IMR-90 (cell line): Measurements from ENCODE around the gene DDN.

ENCODE experiments used
- BHLHE40 ChIP-seq: fragments of 150-350 bp; IDR thresholded peaks from 2 replicates; pipeline ENCODE4 v1.6.1; 2016; ENCODE audit warnings: mild to moderate bottlenecking, low read depth, low read length
- CEBPB ChIP-seq: IDR thresholded peaks from 2 replicates; pipeline ENCODE4 v1.6.1; 2012; ENCODE audit warnings: low read depth, low read length, improper control_type of control experiment
- CHD1 ChIP-seq: IDR thresholded peaks from 2 replicates; pipeline ENCODE4 v1.6.1; 2012; ENCODE audit warnings: low read depth, low read length, improper control_type of control experiment
- CTCF ChIP-seq: conservative IDR thresholded peaks from 2 replicates; pipeline ENCODE4 v1.5.1; 2012; ENCODE audit warnings: mild to moderate bottlenecking, low read depth, low read length, improper control_type of control experiment
- MAFK ChIP-seq: IDR thresholded peaks from 2 replicates; pipeline ENCODE4 v1.6.1; 2012; ENCODE audit warnings: low read depth, low read length, improper control_type of control experiment
- MXI1 ChIP-seq: IDR thresholded peaks from 2 replicates; pipeline ENCODE4 v1.6.1; 2012; ENCODE audit warnings: low read depth, mild to moderate bottlenecking, low read length, moderate library complexity, borderline replicate concordance
- NFE2L2 ChIP-seq: fragments of 150-350 bp; IDR thresholded peaks from 2 replicates; pipeline ENCODE4 v1.6.1; 2016; ENCODE audit warnings: low read depth, mild to moderate bottlenecking, low read length
- POLR2A ChIP-seq: IDR thresholded peaks from 2 replicates; pipeline ENCODE4 v1.6.1; 2012; ENCODE audit warnings: mild to moderate bottlenecking, low read depth, low read length
- RFX5 ChIP-seq: IDR thresholded peaks from 2 replicates; pipeline ENCODE4 v1.8.0; 2012; ENCODE audit warnings: low read depth, mild to moderate bottlenecking, low read length, moderate library complexity
- SMC3 ChIP-seq: fragments of 150-350 bp; IDR thresholded peaks from 2 replicates; pipeline ENCODE4 v1.6.1; 2016; ENCODE audit warnings: low read depth, mild to moderate bottlenecking, antibody characterized with exemption, low read length, moderate library complexity
- USF2 ChIP-seq: fragments of 150-350 bp; IDR thresholded peaks from 2 replicates; pipeline ENCODE4 v1.6.1; 2017; ENCODE audit warnings: mild to moderate bottlenecking, antibody characterized with exemption, low read length, low read depth

GRCh38 chr12:49024543-49024942 is 25.4 kb upstream of the DDN start:
- TF ChIP-seq SMC3 (no peak), USF2 (no peak), MAFK (no peak), CTCF (no peak), RFX5 (no peak), MXI1 (no peak), POLR2A (no peak), NFE2L2 (no peak), CEBPB (no peak), CHD1 (no peak), BHLHE40 (no peak)
